ENCODE results near the gene NPR1. TPM values are rescaled to one million over a fixed set of nuclear protein-coding genes. Genes with fewer than 3 reads are reported as not detected.

NPR1 gene
- total RNA-seq, 1 donor from 2014 or later, result 0.92 TPM

DNA sequence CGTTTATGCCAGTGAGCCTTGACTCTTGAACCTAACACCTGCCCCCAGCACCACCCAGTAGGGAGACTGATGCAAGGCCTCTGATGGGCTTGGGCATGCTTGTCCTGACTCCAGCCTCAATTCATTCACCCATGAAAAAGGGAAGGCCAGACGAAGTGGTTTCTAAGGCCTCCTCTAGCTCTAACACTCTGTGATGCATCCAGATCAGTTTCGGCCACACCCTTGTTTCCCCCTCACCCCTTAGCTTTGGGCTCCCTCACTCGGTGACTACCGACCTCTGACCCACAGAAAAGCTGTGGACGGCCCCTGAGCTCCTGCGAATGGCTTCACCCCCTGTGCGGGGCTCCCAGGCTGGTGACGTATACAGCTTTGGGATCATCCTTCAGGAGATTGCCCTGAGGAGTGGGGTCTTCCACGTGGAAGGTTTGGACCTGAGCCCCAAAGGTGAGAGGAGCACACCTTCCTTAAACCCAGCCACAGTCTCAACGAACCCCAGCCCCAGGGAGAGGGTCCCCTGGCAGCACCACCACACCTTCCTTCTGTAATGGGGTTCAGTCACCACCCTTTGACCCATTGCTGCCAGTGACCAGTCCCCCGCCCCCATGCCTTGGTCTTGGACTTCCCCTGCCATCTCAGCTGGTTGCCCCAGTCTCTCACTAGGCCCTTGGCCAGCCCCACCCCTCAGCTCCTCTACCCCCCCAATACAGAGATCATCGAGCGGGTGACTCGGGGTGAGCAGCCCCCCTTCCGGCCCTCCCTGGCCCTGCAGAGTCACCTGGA, 9.0 kb downstream of the NPR1 start:
- TF ChIP-seq, protein P1, sequence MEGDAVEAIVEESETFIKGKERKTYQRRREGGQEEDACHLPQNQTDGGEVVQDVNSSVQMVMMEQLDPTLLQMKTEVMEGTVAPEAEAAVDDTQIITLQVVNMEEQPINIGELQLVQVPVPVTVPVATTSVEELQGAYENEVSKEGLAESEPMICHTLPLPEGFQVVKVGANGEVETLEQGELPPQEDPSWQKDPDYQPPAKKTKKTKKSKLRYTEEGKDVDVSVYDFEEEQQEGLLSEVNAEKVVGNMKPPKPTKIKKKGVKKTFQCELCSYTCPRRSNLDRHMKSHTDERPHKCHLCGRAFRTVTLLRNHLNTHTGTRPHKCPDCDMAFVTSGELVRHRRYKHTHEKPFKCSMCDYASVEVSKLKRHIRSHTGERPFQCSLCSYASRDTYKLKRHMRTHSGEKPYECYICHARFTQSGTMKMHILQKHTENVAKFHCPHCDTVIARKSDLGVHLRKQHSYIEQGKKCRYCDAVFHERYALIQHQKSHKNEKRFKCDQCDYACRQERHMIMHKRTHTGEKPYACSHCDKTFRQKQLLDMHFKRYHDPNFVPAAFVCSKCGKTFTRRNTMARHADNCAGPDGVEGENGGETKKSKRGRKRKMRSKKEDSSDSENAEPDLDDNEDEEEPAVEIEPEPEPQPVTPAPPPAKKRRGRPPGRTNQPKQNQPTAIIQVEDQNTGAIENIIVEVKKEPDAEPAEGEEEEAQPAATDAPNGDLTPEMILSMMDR (conservative IDR thresholded peaks at IDR 0.05; ENCODE audit: low read depth, low read length), result no peak
- no peak for DNase-seq (ENCODE audit: low read depth)
- H3K4me3 ChIP-seq (ENCODE audit: low read depth, low read length), result no peak overlapping the region

DNA sequence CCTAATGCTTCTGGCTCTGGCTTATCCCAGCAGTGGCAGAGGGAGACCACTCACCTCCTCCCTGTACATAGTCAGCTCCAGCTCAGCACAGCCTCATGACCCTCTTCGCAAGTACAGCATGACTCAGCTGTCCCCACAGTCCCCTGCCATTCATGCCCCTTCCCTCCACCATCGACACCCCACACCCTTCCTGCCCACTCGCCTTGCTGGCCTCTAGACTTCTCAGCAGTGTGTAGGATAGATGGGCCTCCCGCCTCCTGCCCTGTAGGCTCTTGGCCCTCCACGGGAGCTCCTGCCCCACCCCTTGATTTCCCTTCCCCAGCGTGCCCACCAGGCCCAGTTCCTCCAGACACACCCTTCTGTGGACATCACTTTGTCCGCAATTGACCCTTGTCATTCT, 9.8 kb downstream of the NPR1 start:
- no peak overlapping the region for H3K4me3 ChIP-seq (ENCODE audit: low read depth, low read length)
- TF ChIP-seq, protein P1 (conservative IDR thresholded peaks at IDR 0.05; ENCODE audit: low read depth, low read length), result no peak
- no peak for DNase-seq (ENCODE audit: low read depth)

DNA sequence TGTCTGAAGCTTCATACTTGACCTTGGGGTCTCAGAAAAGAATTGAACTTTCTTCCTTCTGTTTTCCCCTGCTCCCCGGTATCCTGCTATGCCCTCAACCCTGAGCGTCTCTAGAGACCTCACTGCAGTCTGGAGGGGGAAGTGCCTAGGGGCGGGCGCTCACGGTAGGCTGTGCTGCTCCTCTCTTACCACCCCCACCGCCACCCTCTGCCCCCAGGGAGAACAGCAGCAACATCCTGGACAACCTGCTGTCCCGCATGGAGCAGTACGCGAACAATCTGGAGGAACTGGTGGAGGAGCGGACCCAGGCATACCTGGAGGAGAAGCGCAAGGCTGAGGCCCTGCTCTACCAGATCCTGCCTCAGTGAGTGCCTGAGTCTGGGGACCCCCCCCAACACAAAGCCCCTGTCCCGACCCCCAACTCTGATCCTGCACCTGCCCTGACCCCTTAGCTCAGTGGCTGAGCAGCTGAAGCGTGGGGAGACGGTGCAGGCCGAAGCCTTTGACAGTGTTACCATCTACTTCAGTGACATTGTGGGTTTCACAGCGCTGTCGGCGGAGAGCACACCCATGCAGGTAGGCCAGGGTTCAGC, 10.3 kb downstream of the NPR1 start:
- DNase-seq (ENCODE audit: low read depth), result no peak
- H3K4me3 ChIP-seq (ENCODE audit: low read depth, low read length), result no peak overlapping the region
- TF ChIP-seq, protein P1 (conservative IDR thresholded peaks at IDR 0.05; ENCODE audit: low read depth, low read length), result no peak

DNA sequence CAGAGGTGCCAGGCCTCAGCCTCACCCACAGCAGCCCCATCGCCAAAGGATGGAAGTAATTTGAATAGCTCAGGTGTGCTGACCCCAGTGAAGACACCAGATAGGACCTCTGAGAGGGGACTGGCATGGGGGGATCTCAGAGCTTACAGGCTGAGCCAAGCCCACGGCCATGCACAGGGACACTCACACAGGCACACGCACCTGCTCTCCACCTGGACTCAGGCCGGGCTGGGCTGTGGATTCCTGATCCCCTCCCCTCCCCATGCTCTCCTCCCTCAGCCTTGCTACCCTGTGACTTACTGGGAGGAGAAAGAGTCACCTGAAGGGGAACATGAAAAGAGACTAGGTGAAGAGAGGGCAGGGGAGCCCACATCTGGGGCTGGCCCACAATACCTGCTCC, 15.0 kb downstream of the NPR1 start:
- no peak overlapping the region for H3K4me3 ChIP-seq (ENCODE audit: low read depth, low read length)
- TF ChIP-seq, protein P1 (conservative IDR thresholded peaks at IDR 0.05; ENCODE audit: low read depth, low read length), result no peak
- DNase-seq (ENCODE audit: low read depth), result no peak

DNA sequence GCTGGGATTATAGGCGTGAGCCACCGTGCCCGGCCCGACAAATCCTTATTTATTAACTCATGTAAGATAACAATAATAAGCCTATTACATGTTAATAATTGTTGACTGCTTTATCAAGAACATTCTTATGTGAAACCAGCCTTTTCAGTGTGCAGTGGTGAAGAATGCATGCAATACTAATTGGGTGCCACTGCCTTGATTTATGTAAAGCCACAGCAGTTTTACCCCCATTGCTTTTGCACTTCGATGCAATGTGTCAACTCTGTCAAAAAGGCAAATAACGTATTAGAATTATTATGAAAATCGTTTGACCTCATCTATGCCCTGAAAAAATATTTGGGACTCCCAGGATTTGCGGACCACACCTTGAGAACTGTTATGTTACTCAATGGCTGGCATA, 18.3 kb downstream of the NPR1 start:
- TF ChIP-seq, protein P1 (conservative IDR thresholded peaks at IDR 0.05; ENCODE audit: low read depth, low read length), result no peak

DNA sequence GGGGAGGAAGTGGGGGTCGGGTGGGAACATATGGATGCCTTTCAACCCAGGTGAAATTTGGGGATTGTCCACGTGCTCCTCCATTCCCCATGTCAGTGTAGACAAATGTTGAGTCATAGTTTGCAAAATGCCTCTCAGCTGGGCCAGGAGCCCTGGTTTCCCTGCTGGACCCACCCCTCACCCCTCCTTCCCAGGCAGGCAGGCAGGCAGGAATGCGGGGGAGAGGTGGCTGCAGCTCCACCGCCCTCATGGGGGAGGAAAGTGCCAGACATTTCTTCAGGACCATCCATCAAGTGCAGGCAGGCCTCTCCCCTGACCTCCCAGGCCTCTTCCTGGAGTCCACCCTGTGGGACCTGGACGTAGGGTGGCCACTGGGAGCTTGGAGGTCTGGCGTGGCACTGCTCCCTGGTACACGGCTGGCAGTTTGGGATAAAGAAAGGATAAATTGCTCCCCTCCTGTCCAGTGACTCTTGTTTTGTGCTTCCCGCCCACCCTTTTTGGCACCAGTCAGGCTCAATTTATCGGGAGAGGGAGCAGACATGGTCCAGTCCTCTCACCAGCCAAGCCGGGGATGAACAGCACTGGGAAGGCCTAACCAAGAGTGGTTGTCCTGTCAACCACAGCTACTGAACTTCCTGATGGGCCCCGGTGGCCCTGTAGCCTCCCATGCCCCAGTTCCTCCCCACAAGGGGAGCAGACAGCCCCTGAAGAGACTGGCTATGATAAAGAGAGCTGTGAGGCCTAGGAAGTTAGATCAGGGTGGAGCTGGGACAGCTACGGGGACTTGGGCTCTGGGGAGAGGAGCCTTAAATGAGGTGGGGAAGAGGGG, 18.9 kb downstream of the NPR1 start:
- no peak for DNase-seq (ENCODE audit: low read depth)
- TF ChIP-seq, protein P1 (conservative IDR thresholded peaks at IDR 0.05; ENCODE audit: low read depth, low read length), result no peak

More for the DNA sequence above, 18.3 kb downstream of the NPR1 start:
- H3K4me3 ChIP-seq (ENCODE audit: low read depth, low read length), result no peak overlapping the region
- DNase-seq (ENCODE audit: low read depth), result no peak

More for the DNA sequence above, 18.9 kb downstream of the NPR1 start:
- no peak overlapping the region for H3K4me3 ChIP-seq (ENCODE audit: low read depth, low read length)

Data from epithelial cell of proximal tubule (primary cell).